HK-2 (cell line): ENCODE results near the gene ZCWPW1.
"Not testable (repeated sequence)": the region's sequence is repeated elsewhere in the genome, so short reads cannot be mapped to it uniquely, and the experiment has no call there.

Experiments
- DNase-seq: peaks from one replicate; pipeline ENCODE4 v3.0.0-alpha.2; 2018; ENCODE audit not compliant: unreplicated experiment

Gene ZCWPW1

GRCh38 chr7:100373261-100373831, 55.2 kb downstream of the ZCWPW1 start, which contains the start of gene PILRA:
Gene PILRA, plus strand, starts transcription at chr7:100373487. Its CDS starts 170 bp downstream, at chr7:100373657.
- no peak for DNase-seq

- no peak for DNase-seq
These were observed 55.8 kb downstream of the ZCWPW1 start for GRCh38 chr7:100372694-100373093.

GRCh38 chr7:100372256-100372655, 56.2 kb downstream of the ZCWPW1 start:
- DNase-seq, result peak; percentile 22

- no peak for DNase-seq
These were observed 56.8 kb downstream of the ZCWPW1 start for GRCh38 chr7:100371561-100372171.

GRCh38 chr7:100370746-100371145, 57.8 kb downstream of the ZCWPW1 start:
- DNase-seq, result no peak

GRCh38 chr7:100370303-100370702, 58.2 kb downstream of the ZCWPW1 start:
- no peak for DNase-seq

- DNase-seq, result peak; percentile 17
These were observed 59.4 kb downstream of the ZCWPW1 start for GRCh38 chr7:100369105-100369504.

- DNase-seq, result no peak
These were observed 60.6 kb downstream of the ZCWPW1 start for GRCh38 chr7:100367676-100368613.

- DNase-seq, result no peak
These were observed 61.3 kb downstream of the ZCWPW1 start for GRCh38 chr7:100367251-100367620.

- no peak for DNase-seq
These were observed 61.9 kb downstream of the ZCWPW1 start for GRCh38 chr7:100366411-100367250.

GRCh38 chr7:100365998-100366367, 62.5 kb downstream of the ZCWPW1 start:
- DNase-seq, result not testable (repeated sequence)

GRCh38 chr7:100364480-100364879, 64.0 kb downstream of the ZCWPW1 start:
- no peak for DNase-seq

- not testable (repeated sequence) for DNase-seq
These were observed 64.7 kb downstream of the ZCWPW1 start for GRCh38 chr7:100363797-100364196.

- DNase-seq, result no peak
These were observed 65.4 kb downstream of the ZCWPW1 start for GRCh38 chr7:100363098-100363497.

- DNase-seq, result no peak
These were observed 68.2 kb downstream of the ZCWPW1 start for GRCh38 chr7:100360135-100360854.

GRCh38 chr7:100358857-100359212, 69.7 kb downstream of the ZCWPW1 start:
- DNase-seq, result no peak

GRCh38 chr7:100358027-100358856, 70.3 kb downstream of the ZCWPW1 start, which contains the start of gene PILRB:
Gene PILRB, plus strand, starts transcription at chr7:100358117. Its CDS starts 186 bp downstream, at chr7:100358303.
- DNase-seq, result no peak

- no peak for DNase-seq
These were observed 71.4 kb downstream of the ZCWPW1 start for GRCh38 chr7:100357131-100357561.

- no peak for DNase-seq
These were observed 72.0 kb downstream of the ZCWPW1 start for GRCh38 chr7:100356416-100357068.
